HEK293T (cell line): ENCODE results near the gene FAM199X.

Source experiments
- ARNT ChIP-seq: fragments of 450-650 bp; IDR thresholded peaks from 2 replicates; pipeline ENCODE4 v1.6.1; 2017; ENCODE audit warnings: mild to moderate bottlenecking
- BHLHE40 ChIP-seq: fragments of 450-650 bp; IDR thresholded peaks from 2 replicates; pipeline ENCODE4 v1.6.1; 2016; ENCODE audit warnings: mild to moderate bottlenecking, moderate library complexity, borderline replicate concordance
- CTBP1 ChIP-seq: fragments of 450-650 bp; IDR thresholded peaks from 2 replicates; pipeline ENCODE4 v1.6.1; 2016; ENCODE audit warnings: borderline replicate concordance
- ELF4 ChIP-seq: fragments of 450-650 bp; IDR thresholded peaks from 2 replicates; pipeline ENCODE4 v1.6.1; 2017; ENCODE audit warnings: antibody characterized with exemption
- FOXA1 ChIP-seq: fragments of 450-650 bp; IDR thresholded peaks from 2 replicates; pipeline ENCODE4 v1.6.1; 2016; ENCODE audit warnings: mild to moderate bottlenecking
- FOXM1 ChIP-seq: fragments of 450-650 bp; IDR thresholded peaks from 2 replicates; pipeline ENCODE4 v1.6.1; 2017; ENCODE audit warnings: mild to moderate bottlenecking, borderline replicate concordance
- HDGF ChIP-seq: fragments of 450-650 bp; IDR thresholded peaks from 2 replicates; pipeline ENCODE4 v1.6.1; 2017; ENCODE audit warnings: antibody characterized with exemption, borderline replicate concordance
- L3MBTL2 ChIP-seq: fragments of 450-650 bp; conservative IDR thresholded peaks from 2 replicates; pipeline ENCODE4 v1.6.1; 2016; ENCODE audit warnings: mild to moderate bottlenecking
- LEF1 ChIP-seq: fragments of 450-650 bp; IDR thresholded peaks from 2 replicates; pipeline ENCODE4 v1.6.1; 2017; ENCODE audit warnings: mild to moderate bottlenecking, borderline replicate concordance
- NFRKB ChIP-seq: fragments of 450-650 bp; IDR thresholded peaks from 2 replicates; pipeline ENCODE4 v1.6.1; 2016; ENCODE audit warnings: mild to moderate bottlenecking, moderate library complexity
- SP1 ChIP-seq: fragments of 450-650 bp; IDR thresholded peaks from 2 replicates; pipeline ENCODE4 v1.6.1; 2017
- TARDBP ChIP-seq: fragments of 450-650 bp; IDR thresholded peaks from 2 replicates; pipeline ENCODE4 v1.6.1; 2016
- ZNF384 ChIP-seq: fragments of 450-650 bp; IDR thresholded peaks from 2 replicates; pipeline ENCODE4 v1.6.1; 2016
- TF ChIP-seq, protein P1 (sequence below): fragments of 450-650 bp; IDR thresholded peaks from 2 replicates; pipeline ENCODE4 v1.6.1; 2016

DNA sequence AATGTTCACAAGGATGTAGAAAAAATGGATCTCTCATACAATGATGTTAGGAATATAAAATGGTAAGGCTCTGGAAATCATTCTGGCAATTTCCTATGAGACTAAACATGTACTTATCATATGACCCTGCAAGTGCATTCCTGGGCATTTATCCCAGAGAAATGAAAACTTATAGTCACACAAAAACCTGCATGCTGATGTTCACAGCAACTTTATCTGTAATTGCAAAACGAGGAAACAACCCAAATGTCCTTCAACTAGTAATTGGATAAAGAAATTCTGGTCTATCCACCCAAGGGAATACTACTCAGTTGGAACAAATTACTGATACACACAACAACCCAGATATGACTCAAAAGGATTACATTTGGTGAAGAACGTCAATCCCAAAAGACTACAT, 39.4 kb upstream of the FAM199X start:
- TF ChIP-seq TARDBP, result no peak
- no peak for TF ChIP-seq FOXM1
- TF ChIP-seq ARNT, result no peak
- no peak for TF ChIP-seq SP1
- TF ChIP-seq ELF4, result no peak
- no peak for TF ChIP-seq NFRKB
- no peak for TF ChIP-seq BHLHE40
- TF ChIP-seq, protein P1, sequence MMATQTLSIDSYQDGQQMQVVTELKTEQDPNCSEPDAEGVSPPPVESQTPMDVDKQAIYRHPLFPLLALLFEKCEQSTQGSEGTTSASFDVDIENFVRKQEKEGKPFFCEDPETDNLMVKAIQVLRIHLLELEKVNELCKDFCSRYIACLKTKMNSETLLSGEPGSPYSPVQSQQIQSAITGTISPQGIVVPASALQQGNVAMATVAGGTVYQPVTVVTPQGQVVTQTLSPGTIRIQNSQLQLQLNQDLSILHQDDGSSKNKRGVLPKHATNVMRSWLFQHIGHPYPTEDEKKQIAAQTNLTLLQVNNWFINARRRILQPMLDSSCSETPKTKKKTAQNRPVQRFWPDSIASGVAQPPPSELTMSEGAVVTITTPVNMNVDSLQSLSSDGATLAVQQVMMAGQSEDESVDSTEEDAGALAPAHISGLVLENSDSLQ, result no peak
- no peak for TF ChIP-seq FOXA1
- TF ChIP-seq ZNF384, result no peak
- no peak for TF ChIP-seq L3MBTL2
- no peak for TF ChIP-seq LEF1
- TF ChIP-seq HDGF, result no peak
- no peak for TF ChIP-seq CTBP1
